Stimulated activated naive CD8-positive, alpha-beta T cell treated with anti-CD3 and anti-CD28 coated beads, Interleukin-15, Interleukin-2, amounts not matched to agents 100 ng/mL and 50 ng/mL, for 24 hours (primary cell): ENCODE measurements around the gene TMEM87A.

ENCODE experiments used
- H3K27ac Mint-ChIP-seq: one replicate; pipeline ENCODE4 v1.8.0; 2021; ENCODE audit warnings: mild to moderate bottlenecking, mixed read lengths
- H3K27me3 Mint-ChIP-seq: one replicate; pipeline ENCODE4 v1.8.0; 2021; ENCODE audit warnings: mixed read lengths
- H3K36me3 Mint-ChIP-seq: one replicate; pipeline ENCODE4 v1.8.0; 2021; ENCODE audit warnings: low read depth, mixed read lengths
- H3K4me1 Mint-ChIP-seq: one replicate; pipeline ENCODE4 v1.8.0; 2021; ENCODE audit warnings: low read depth, mixed read lengths
- H3K4me3 Mint-ChIP-seq: one replicate; pipeline ENCODE4 v1.8.0; 2021; ENCODE audit warnings: mild to moderate bottlenecking, mixed read lengths
- H3K9me3 Mint-ChIP-seq: one replicate; pipeline ENCODE4 v1.8.0; 2021; ENCODE audit warnings: mixed read lengths

The TMEM87A gene

GRCh38 chr15:42282926-42283325 is 9.7 kb upstream of the TMEM87A start:
- no peak overlapping the region for H3K4me3 Mint-ChIP-seq

GRCh38 chr15:42282344-42282743 is 9.1 kb upstream of the TMEM87A start:
- H3K4me3 Mint-ChIP-seq, result no peak overlapping the region
- peaks cover 28% of the 10 kb centered on the region for H3K36me3 Mint-ChIP-seq
- H3K9me3 Mint-ChIP-seq, result no peaks in the 10 kb centered on the region
- no peaks in the 10 kb centered on the region for H3K4me1 Mint-ChIP-seq
- no peaks in the 10 kb centered on the region for H3K27me3 Mint-ChIP-seq
- no peak overlapping the region for H3K27ac Mint-ChIP-seq

More at GRCh38 chr15:42282926-42283325, 9.7 kb upstream of the TMEM87A start:
- Mint-ChIP-seq H3K4me1 (no peaks in the 10 kb centered on the region), H3K27me3 (no peaks in the 10 kb centered on the region), H3K27ac (no peak overlapping the region), H3K36me3 (peaks cover 29% of the 10 kb centered on the region), H3K9me3 (no peaks in the 10 kb centered on the region)

GRCh38 chr15:42279234-42279723 is 6.0 kb upstream of the TMEM87A start:
- Mint-ChIP-seq H3K27ac (no peak overlapping the region), H3K4me1 (peaks cover 19% of the 10 kb centered on the region), H3K9me3 (no peaks in the 10 kb centered on the region), H3K36me3 (peaks cover 23% of the 10 kb centered on the region), H3K27me3 (no peaks in the 10 kb centered on the region), H3K4me3 (no peak overlapping the region)

- peaks cover 27% of the 10 kb centered on the region for H3K36me3 Mint-ChIP-seq
- H3K9me3 Mint-ChIP-seq, result no peaks in the 10 kb centered on the region
- no peaks in the 10 kb centered on the region for H3K27me3 Mint-ChIP-seq
- H3K4me3 Mint-ChIP-seq, result no peak overlapping the region
- no peak overlapping the region for H3K27ac Mint-ChIP-seq
- H3K4me1 Mint-ChIP-seq, result peaks cover 30% of the 10 kb centered on the region
Measured at GRCh38 chr15:42276762-42277161, 3.5 kb upstream of the TMEM87A start.

GRCh38 chr15:42275780-42276391 is 2.7 kb upstream of the TMEM87A start:
- peak overlapping the region; percentile 99 for H3K4me3 Mint-ChIP-seq
- peaks cover 38% of the 10 kb centered on the region for H3K4me1 Mint-ChIP-seq
- H3K27me3 Mint-ChIP-seq, result no peaks in the 10 kb centered on the region
- no peaks in the 10 kb centered on the region for H3K9me3 Mint-ChIP-seq
- peak overlapping the region; percentile 82 for H3K27ac Mint-ChIP-seq
- peaks cover 32% of the 10 kb centered on the region for H3K36me3 Mint-ChIP-seq

GRCh38 chr15:42274702-42274989 is 1.4 kb upstream of the TMEM87A start:
- no peaks in the 10 kb centered on the region for H3K27me3 Mint-ChIP-seq
- H3K4me1 Mint-ChIP-seq, result peaks cover 45% of the 10 kb centered on the region
- H3K27ac Mint-ChIP-seq, result peak overlapping the region; percentile 99
- H3K36me3 Mint-ChIP-seq, result peaks cover 23% of the 10 kb centered on the region
- no peaks in the 10 kb centered on the region for H3K9me3 Mint-ChIP-seq
- peak overlapping the region; percentile 99 for H3K4me3 Mint-ChIP-seq

GRCh38 chr15:42273900-42274701 is 868 bp upstream of the TMEM87A start:
- Mint-ChIP-seq H3K4me3 (peak overlapping the region; percentile 99), H3K9me3 (no peaks in the 10 kb centered on the region), H3K27me3 (no peaks in the 10 kb centered on the region), H3K36me3 (peaks cover 24% of the 10 kb centered on the region), H3K4me1 (peaks cover 45% of the 10 kb centered on the region), H3K27ac (peak overlapping the region; percentile 99)

GRCh38 chr15:42270996-42271395 is 2.2 kb downstream of the TMEM87A start:
- Mint-ChIP-seq H3K9me3 (no peaks in the 10 kb centered on the region), H3K27ac (peak overlapping the region; percentile 9), H3K27me3 (no peaks in the 10 kb centered on the region), H3K4me1 (peaks cover 50% of the 10 kb centered on the region), H3K4me3 (peak overlapping the region; percentile 30), H3K36me3 (peaks cover 29% of the 10 kb centered on the region)

- Mint-ChIP-seq H3K36me3 (peaks cover 33% of the 10 kb centered on the region), H3K4me3 (peak overlapping the region; percentile 30), H3K4me1 (peaks cover 47% of the 10 kb centered on the region), H3K9me3 (no peaks in the 10 kb centered on the region), H3K27me3 (no peaks in the 10 kb centered on the region), H3K27ac (no peak overlapping the region)
Measured at GRCh38 chr15:42270551-42270950, 2.7 kb downstream of the TMEM87A start.

GRCh38 chr15:42267286-42267685 is 5.9 kb downstream of the TMEM87A start:
- no peaks in the 10 kb centered on the region for H3K9me3 Mint-ChIP-seq
- no peak overlapping the region for H3K4me3 Mint-ChIP-seq
- H3K27ac Mint-ChIP-seq, result no peak overlapping the region
- H3K27me3 Mint-ChIP-seq, result no peaks in the 10 kb centered on the region
- H3K4me1 Mint-ChIP-seq, result peaks cover 38% of the 10 kb centered on the region
- peaks cover 63% of the 10 kb centered on the region for H3K36me3 Mint-ChIP-seq

- H3K4me3 Mint-ChIP-seq, result no peak overlapping the region
- peaks cover 69% of the 10 kb centered on the region for H3K36me3 Mint-ChIP-seq
- no peak overlapping the region for H3K27ac Mint-ChIP-seq
- no peaks in the 10 kb centered on the region for H3K27me3 Mint-ChIP-seq
- no peaks in the 10 kb centered on the region for H3K9me3 Mint-ChIP-seq
- peaks cover 18% of the 10 kb centered on the region for H3K4me1 Mint-ChIP-seq
Measured at GRCh38 chr15:42264795-42265194, 8.4 kb downstream of the TMEM87A start.

GRCh38 chr15:42253300-42253699 is 19.9 kb downstream of the TMEM87A start:
- H3K4me1 Mint-ChIP-seq, result no peaks in the 10 kb centered on the region
- peaks cover 54% of the 10 kb centered on the region for H3K36me3 Mint-ChIP-seq
- no peak overlapping the region for H3K27ac Mint-ChIP-seq
- H3K27me3 Mint-ChIP-seq, result no peaks in the 10 kb centered on the region
- H3K4me3 Mint-ChIP-seq, result no peak overlapping the region
- peaks cover 6% of the 10 kb centered on the region for H3K9me3 Mint-ChIP-seq

GRCh38 chr15:42240823-42241222 is 32.4 kb downstream of the TMEM87A start:
- peaks cover 65% of the 10 kb centered on the region for H3K36me3 Mint-ChIP-seq
- H3K9me3 Mint-ChIP-seq, result no peaks in the 10 kb centered on the region
- H3K4me3 Mint-ChIP-seq, result no peak overlapping the region
- H3K4me1 Mint-ChIP-seq, result peaks cover 2% of the 10 kb centered on the region
- H3K27me3 Mint-ChIP-seq, result no peaks in the 10 kb centered on the region
- H3K27ac Mint-ChIP-seq, result no peak overlapping the region

GRCh38 chr15:42239528-42240182 is 33.6 kb downstream of the TMEM87A start:
- H3K4me3 Mint-ChIP-seq, result no peak overlapping the region
- no peaks in the 10 kb centered on the region for H3K27me3 Mint-ChIP-seq
- H3K27ac Mint-ChIP-seq, result no peak overlapping the region
- no peaks in the 10 kb centered on the region for H3K9me3 Mint-ChIP-seq
- H3K4me1 Mint-ChIP-seq, result no peaks in the 10 kb centered on the region
- H3K36me3 Mint-ChIP-seq, result peaks cover 72% of the 10 kb centered on the region

GRCh38 chr15:42233107-42233506 is 40.1 kb downstream of the TMEM87A start:
- Mint-ChIP-seq H3K4me3 (no peak overlapping the region), H3K36me3 (peaks cover 48% of the 10 kb centered on the region), H3K4me1 (no peaks in the 10 kb centered on the region), H3K9me3 (no peaks in the 10 kb centered on the region), H3K27ac (no peak overlapping the region), H3K27me3 (no peaks in the 10 kb centered on the region)
